Endothelial cell of umbilical vein (primary cell): ENCODE data around the gene KIAA1671. TPM values are rescaled to one million over a fixed set of nuclear protein-coding genes. Genes with fewer than 3 reads are reported as not detected.

ENCODE experiments used
- BruUV-seq: library from RNA; stranded (reverse); fragments of 400-500 nt; replicated peaks from 2 replicates; lab custom pipeline; 2021; lab: Mats Ljungman, UMichigan
- CTCF ChIA-PET: fragments of 300-600, 350-600 bp; sonication (Branson Sonifier 250); formaldehyde crosslinking; loops from one replicate; lab custom pipeline; 2021; ENCODE audit warnings: antibody characterized with exemption, inconsistent platforms; lab: Charles Lee
- POLR2A ChIA-PET: fragments of 300-600, 350-600 bp; sonication (Branson Sonifier 250); formaldehyde crosslinking; loops from one replicate; lab custom pipeline; 2021; ENCODE audit warnings: antibody characterized with exemption, inconsistent platforms; lab: Charles Lee
- DNase-seq: peaks from one replicate; pipeline ENCODE4 v3.0.0-alpha.2; 2011; ENCODE audit warnings: low read depth, low spot score
- FAIRE-seq: peaks from 2 replicates; lab custom pipeline; 2011; peaks lifted over from hg19 to GRCh38; lab: Jason Lieb, UNC
- H2AFZ ChIP-seq: 2 replicates; pipeline ENCODE4 v1.6.0; 2012; ENCODE audit warnings: low read depth, low read length, control low read depth, inconsistent platforms
- H3K27ac ChIP-seq: 2 replicates; pipeline ENCODE4 v1.5.1; 2011; ENCODE audit warnings: low read depth, mild to moderate bottlenecking, control low read depth, low read length, moderate library complexity; ENCODE audit not compliant: insufficient read depth
- H3K27me3 ChIP-seq, 2 experiments: 2 replicates each; pipeline versions ENCODE4 v1.6.0 to v1.6.1; 2011; ENCODE audit warnings: low read length in 2 of 2, mixed read lengths in 1 of 2; ENCODE audit not compliant: control insufficient read depth in 2 of 2, insufficient read depth in 2 of 2
- H3K36me3 ChIP-seq, 2 experiments: 2 replicates in 1 of 2; 3 replicates in 1 of 2; pipeline ENCODE4 v1.5.1; 2011; ENCODE audit warnings: low read length in 2 of 2, mild to moderate bottlenecking in 1 of 2, moderate library complexity in 1 of 2; ENCODE audit not compliant: control insufficient read depth in 2 of 2, insufficient read depth in 2 of 2; ENCODE audit errors: extremely low read depth in 1 of 2
- H3K4me1 ChIP-seq: 3 replicates; pipeline ENCODE4 v1.5.1; 2011; ENCODE audit warnings: mild to moderate bottlenecking, low read length; ENCODE audit not compliant: control insufficient read depth, insufficient read depth; ENCODE audit errors: extremely low read depth
- H3K4me2 ChIP-seq: 2 replicates; pipeline ENCODE4 v1.6.1; 2011; ENCODE audit warnings: low read length, control low read depth, mixed read lengths; ENCODE audit not compliant: insufficient read depth
- H3K4me3 ChIP-seq, 3 experiments: fragments of 200-600 bp in 1 of 3; sonication (generic), shearing (Covaris generic) in 1 of 3; replicated peaks in 1 of 3; 2 replicates each; pipeline ENCODE4 v1.5.1; 2011 to 2016; ENCODE audit warnings: control low read depth in 3 of 3, low read length in 3 of 3, mild to moderate bottlenecking in 2 of 3, inconsistent platforms in 1 of 3, low read depth in 1 of 3, moderate library complexity in 1 of 3; ENCODE audit not compliant: insufficient read depth in 1 of 3
- H3K79me2 ChIP-seq: 2 replicates; pipeline ENCODE4 v1.6.0; 2012; ENCODE audit warnings: low read length, inconsistent platforms; ENCODE audit not compliant: control insufficient read depth, insufficient read depth
- H3K9ac ChIP-seq: replicated peaks from 2 replicates; pipeline ENCODE3; 2011; ENCODE audit warnings: low read length, control low read depth; ENCODE audit not compliant: insufficient read depth; ENCODE audit errors: extremely low read depth
- H3K9me1 ChIP-seq: replicated peaks from 3 replicates; pipeline ENCODE4 v1.6.0; 2011; ENCODE audit warnings: mild to moderate bottlenecking, low read length; ENCODE audit not compliant: control insufficient read depth, insufficient read depth; ENCODE audit errors: extremely low read depth
- H3K9me3 ChIP-seq: replicated peaks from 2 replicates; pipeline ENCODE4 v1.5.1; 2012; ENCODE audit warnings: low read length, inconsistent platforms; ENCODE audit not compliant: control insufficient read depth, insufficient read depth
- H4K20me1 ChIP-seq: replicated peaks from 2 replicates; pipeline ENCODE3; 2011; ENCODE audit warnings: mild to moderate bottlenecking, low read length; ENCODE audit not compliant: control insufficient read depth, insufficient read depth; ENCODE audit errors: extremely low read depth
- CTCF ChIP-seq, 2 donors: IDR thresholded peaks; 1 replicate in 1 of 2; 2 replicates in 1 of 2; pipeline ENCODE4 v1.5.1; 2011; ENCODE audit warnings: low read length in 2 of 2, mild to moderate bottlenecking in 2 of 2, moderate library complexity in 2 of 2, control low read depth in 1 of 2, inconsistent platforms in 1 of 2, low read depth in 1 of 2; ENCODE audit not compliant: insufficient read depth in 1 of 2; ENCODE audit errors: extremely low read depth in 1 of 2
- EZH2 ChIP-seq: IDR thresholded peaks from 2 replicates; pipeline ENCODE4 v1.6.1; 2012; ENCODE audit warnings: borderline replicate concordance, low read depth, mild to moderate bottlenecking, moderate library complexity, low read length, inconsistent platforms; ENCODE audit not compliant: severe bottlenecking
- FOS ChIP-seq: IDR thresholded peaks from 2 replicates; pipeline ENCODE4 v1.6.1; 2011; ENCODE audit warnings: mild to moderate bottlenecking, low read length, moderate library complexity, borderline replicate concordance; ENCODE audit not compliant: insufficient read depth
- GATA2 ChIP-seq: IDR thresholded peaks from 2 replicates; pipeline ENCODE4 v1.7.0; 2011; ENCODE audit warnings: low read depth, mild to moderate bottlenecking, moderate library complexity, mixed read lengths, low read length; ENCODE audit not compliant: insufficient read length, insufficient read depth
- JUN ChIP-seq: IDR thresholded peaks from 2 replicates; pipeline ENCODE4 v1.6.1; 2011; ENCODE audit warnings: borderline replicate concordance, low read depth; ENCODE audit not compliant: insufficient read length, insufficient read depth
- MAX ChIP-seq: IDR thresholded peaks from 2 replicates; pipeline ENCODE4 v1.6.1; 2011; ENCODE audit not compliant: insufficient read depth, insufficient read length
- MYC ChIP-seq: IDR thresholded peaks from one replicate; pipeline ENCODE4 v1.6.1; 2011; ENCODE audit warnings: mild to moderate bottlenecking, low read depth, low read length
- POLR2A ChIP-seq: IDR thresholded peaks from 2 replicates; pipeline ENCODE4 v1.6.1; 2012; ENCODE audit warnings: low read depth, mild to moderate bottlenecking, control low read depth, low read length
- POLR2AphosphoS5 ChIP-seq: IDR thresholded peaks from 2 replicates; pipeline ENCODE4 v1.6.1; 2012; ENCODE audit warnings: low read depth, mild to moderate bottlenecking, control low read depth, low read length, moderate library complexity; ENCODE audit not compliant: insufficient read depth
- dilution Hi-C: fragments of 300-500 bp; cut with MboI; formaldehyde crosslinking; loops from one replicate; pipeline ENCODE4 v1.15.0; 2019; ENCODE audit warnings: low sequenced_read_pairs; ENCODE audit not compliant: extremely low pct_ligation_motif_present
- intact Hi-C: fragments of 100-400 bp; cut with micrococcal nuclease; formaldehyde crosslinking; loops from one replicate; pipeline ENCODE4 v1.10.0; 2022
- polyA plus RNA-seq, 4 experiments: library from polyadenylated mRNA; depleted of rRNA in 3 of 4; stranded (reverse) in 3 of 4; unstranded in 1 of 4; fragments of >200 nt; gene quantifications; 2 replicates each; pipeline versions ENCODE4 v1.2.1 to v1.2.3, GENCODE V29; 2011 to 2012; ENCODE audit warnings: missing spikeins in 1 of 4
- total RNA-seq: library from RNA; stranded (reverse); gene quantifications from 2 replicates; pipeline ENCODE4 v1.2.3, GENCODE V29; 2021

Gene KIAA1671
- total and polyA plus RNA-seq, 2 donors (not counting 3 experiments of a cell fraction or from before 2014, with no cell fraction given), result 23.1 to 85.1 TPM

- no peak overlapping the region for H2AFZ ChIP-seq
- TF ChIP-seq POLR2AphosphoS5 (no peak), MYC (no peak), FOS (no peak), JUN (no peak), POLR2A (no peak), MAX (no peak), CTCF (IDR thresholded peaks at IDR 0.05; ENCODE audit: extremely low read depth in 1 of 2, insufficient read depth in 1 of 2, low read depth in 1 of 2, low read length in 2 of 2) (no peak), GATA2 (no peak), EZH2 (no peak)
- dilution Hi-C loops, result no loop called here
- peaks cover 12% of the 10 kb centered on the region for H3K4me1 ChIP-seq
- DNase-seq, result no peak
- no peak overlapping the region for H3K4me2 ChIP-seq
- no peaks in the 10 kb centered on the region for H3K9me3 ChIP-seq
- CTCF ChIA-PET, result no interaction called here
- H3K27me3 ChIP-seq, result no peaks in the 10 kb centered on the region
- FAIRE-seq, result no peak
- no peak overlapping the region for H3K4me3 ChIP-seq
- POLR2A ChIA-PET, result no interaction called here
- no TSS peak for BruUV-seq
- H3K9me1 ChIP-seq, result no peaks in the 10 kb centered on the region
- H3K27ac ChIP-seq, result no peak overlapping the region
- peaks cover 7% of the 10 kb centered on the region for H3K79me2 ChIP-seq
- H3K36me3 ChIP-seq, result no peaks in the 10 kb centered on the region
- no peaks in the 10 kb centered on the region for H4K20me1 ChIP-seq
- intact Hi-C loops, result no loop called here
- H3K9ac ChIP-seq, result no peak overlapping the region
These were observed 56.1 kb downstream of the KIAA1671 start for GRCh38 chr22:25008666-25009065.
